ENCODE data around the gene KIF23.
A peak's percentile ranks its signal among the peaks of the same experiment; 100 is the strongest.

Gene KIF23

GRCh38 chr15:69456208-69457166, 42.3 kb downstream of the KIF23 start:
- TF ChIP-seq CTCF (IDR thresholded peaks at IDR 0.05; ENCODE audit: borderline replicate concordance, insufficient read depth, low read depth, low read length), result no peak
- no peak overlapping the region for H3K4me3 ChIP-seq (ENCODE audit: low read depth, low read length)

- H3K4me3 ChIP-seq (ENCODE audit: low read depth, low read length), result no peak overlapping the region
- no peak for TF ChIP-seq CTCF (IDR thresholded peaks at IDR 0.05; ENCODE audit: borderline replicate concordance, insufficient read depth, low read depth, low read length)
Observed at GRCh38 chr15:69457304-69458280, 43.4 kb downstream of the KIF23 start.

- TF ChIP-seq CTCF (IDR thresholded peaks at IDR 0.05; ENCODE audit: borderline replicate concordance, insufficient read depth, low read depth, low read length), result no peak
- H3K4me3 ChIP-seq (ENCODE audit: low read depth, low read length), result no peak overlapping the region
Observed at GRCh38 chr15:69459066-69459465, 44.9 kb downstream of the KIF23 start.

- H3K4me3 ChIP-seq (ENCODE audit: low read depth, low read length), result no peak overlapping the region
- no peak for TF ChIP-seq CTCF (IDR thresholded peaks at IDR 0.05; ENCODE audit: borderline replicate concordance, insufficient read depth, low read depth, low read length)
Observed at GRCh38 chr15:69460481-69460880, 46.3 kb downstream of the KIF23 start.

- peak overlapping the region; percentile 44 for H3K4me3 ChIP-seq (ENCODE audit: low read depth, low read length)
- TF ChIP-seq CTCF (IDR thresholded peaks at IDR 0.05; ENCODE audit: borderline replicate concordance, insufficient read depth, low read depth, low read length), result no peak
Observed at GRCh38 chr15:69462030-69462492, 47.9 kb downstream of the KIF23 start.

DNA sequence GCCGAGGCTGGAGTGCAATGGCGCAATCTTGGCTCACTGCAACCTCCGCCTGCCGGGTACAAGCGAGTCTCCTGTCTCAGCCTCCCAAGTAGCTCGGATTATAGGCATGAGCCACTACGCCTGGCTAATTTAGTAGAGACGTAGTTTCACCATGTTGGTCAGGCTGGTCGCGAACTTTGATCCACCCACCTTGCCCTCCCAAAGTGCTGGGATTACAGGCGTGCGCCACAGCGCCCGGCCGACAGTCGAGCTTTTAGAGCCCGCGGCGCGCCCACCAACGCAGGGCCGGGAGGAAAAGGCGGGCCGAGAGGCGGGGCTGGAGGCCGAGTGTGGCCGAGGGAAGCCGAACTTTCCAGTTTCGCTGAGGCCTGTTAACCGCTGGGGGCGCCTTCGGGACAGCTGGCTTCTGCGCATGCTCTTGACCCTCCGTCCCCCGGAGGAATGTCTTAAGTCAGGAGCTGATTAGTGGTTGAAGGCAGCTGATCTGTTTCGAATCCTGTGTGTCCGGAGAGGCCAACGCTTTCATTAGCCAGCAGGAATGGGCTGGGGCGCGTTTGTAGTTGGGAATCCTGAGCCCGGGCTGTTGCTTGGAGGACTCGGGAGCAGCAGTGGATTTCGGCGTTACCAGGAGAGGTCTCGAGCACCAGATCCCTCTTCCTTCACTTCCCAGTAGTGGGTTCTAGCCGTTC, 48.5 kb downstream of the KIF23 start:
- peak overlapping the region; percentile 44 for H3K4me3 ChIP-seq (ENCODE audit: low read depth, low read length)

More for the DNA sequence above, 48.5 kb downstream of the KIF23 start:
- peak; percentile 89 for TF ChIP-seq CTCF (IDR thresholded peaks at IDR 0.05; ENCODE audit: borderline replicate concordance, insufficient read depth, low read depth, low read length)
